NCI-H1694 treated with DMSO at 0.1 percent for 48 hours (cell line): ENCODE data around the gene GNRHR.
A peak's percentile ranks its signal among the peaks of the same experiment; 100 is the strongest.
"Not testable (repeated sequence)": the region's sequence is repeated elsewhere in the genome, so short reads cannot be mapped to it uniquely, and the experiment has no call there.

Experiments
- DNase-seq: peaks from one replicate; lab custom pipeline; 2025; lab: John Stamatoyannopoulos, UW

GNRHR gene

GRCh38 chr4:67754288-67754687, at the start of gene GNRHR:
GNRHR (minus strand) TSS chr4:67754388; CDS start chr4:67754335, 53 bp downstream.
- DNase-seq = no peak

GRCh38 chr4:67796810-67797209, 42.6 kb upstream of the GNRHR start:
- DNase-seq = no peak

DNA sequence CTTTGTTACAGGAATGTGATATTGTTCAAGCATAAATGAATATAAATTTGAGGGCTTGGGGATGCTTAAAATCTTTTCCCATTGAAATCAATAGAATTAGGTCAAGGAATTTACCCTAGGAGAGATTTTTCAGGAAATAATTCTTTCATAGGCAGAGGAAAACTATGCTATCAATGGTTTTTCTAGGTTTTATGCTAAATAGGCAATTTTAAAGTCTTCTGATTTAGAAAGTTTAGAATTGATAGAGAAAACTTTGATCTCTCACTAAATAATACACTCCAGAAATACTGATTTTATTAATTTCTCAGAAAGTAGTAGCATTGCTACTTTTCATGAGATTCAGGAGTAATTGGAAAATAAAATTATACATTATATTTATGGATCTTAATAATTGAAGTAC, 36.5 kb upstream of the GNRHR start:
- DNase-seq = no peak

DNA sequence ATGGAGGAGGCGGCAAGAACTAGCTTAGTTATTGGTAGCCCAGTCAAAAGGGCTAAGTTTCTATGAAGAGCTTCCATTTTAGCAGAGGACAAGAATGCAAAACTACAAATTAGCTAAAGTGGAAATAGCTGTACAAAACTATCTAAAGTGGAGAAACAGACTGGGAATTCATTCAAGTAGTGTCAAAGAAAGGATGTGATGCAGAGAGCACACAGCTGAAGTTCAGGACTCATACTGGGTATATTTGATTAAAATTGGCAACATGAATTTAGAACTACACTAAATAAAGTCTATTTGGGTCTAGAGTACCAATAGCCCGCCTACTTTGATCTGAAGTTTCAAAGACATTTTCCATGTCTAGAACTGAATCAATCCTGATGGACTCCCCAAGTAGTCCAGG, 33.1 kb upstream of the GNRHR start:
- DNase-seq = no peak

DNA sequence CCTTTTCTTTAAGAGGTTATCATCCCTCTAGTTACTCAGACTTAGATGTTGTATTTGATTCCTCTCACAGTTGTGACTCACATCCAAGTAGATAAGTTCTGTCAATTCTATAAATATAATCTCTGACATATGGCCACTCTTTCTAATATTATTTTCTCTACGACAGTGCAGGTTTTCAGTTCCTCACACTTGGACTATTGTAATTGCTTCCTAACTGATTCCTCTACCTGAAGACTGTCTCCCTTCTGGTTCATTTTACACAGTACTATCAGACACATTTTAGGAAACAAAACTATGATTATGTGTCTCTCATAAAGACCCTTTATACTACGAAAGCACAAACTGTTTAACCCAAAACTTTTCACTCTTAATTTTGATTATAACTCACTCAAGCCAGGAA, 31.3 kb upstream of the GNRHR start:
- no peak for DNase-seq

GRCh38 chr4:67779631-67780030, 25.4 kb upstream of the GNRHR start:
- DNase-seq = no peak

- no peak for DNase-seq
These were observed 22.6 kb upstream of the GNRHR start for GRCh38 chr4:67776746-67777145.

- no peak for DNase-seq
These were observed 16.2 kb upstream of the GNRHR start for GRCh38 chr4:67770422-67770821.

GRCh38 chr4:67765928-67766327, 11.7 kb upstream of the GNRHR start:
- DNase-seq = no peak

DNA sequence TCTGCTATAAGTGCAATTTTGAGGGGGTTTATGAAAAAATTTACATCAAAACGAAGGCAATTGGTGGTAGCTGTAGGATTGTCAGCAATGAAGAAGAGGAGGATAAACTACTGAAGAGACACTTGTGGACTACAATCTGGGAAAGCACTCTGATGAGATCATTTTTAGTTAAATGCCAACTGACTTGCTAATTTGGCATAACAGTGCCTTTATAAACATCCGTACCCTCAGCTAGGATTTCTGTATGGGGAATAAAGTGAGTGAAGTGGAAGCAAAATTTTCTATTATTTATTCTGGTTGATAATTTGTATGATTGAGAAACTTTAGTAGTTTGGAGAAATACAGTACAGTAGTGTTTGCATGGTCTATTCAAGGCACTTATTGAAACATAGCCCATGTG, 11.2 kb upstream of the GNRHR start:
- DNase-seq = no peak

DNA sequence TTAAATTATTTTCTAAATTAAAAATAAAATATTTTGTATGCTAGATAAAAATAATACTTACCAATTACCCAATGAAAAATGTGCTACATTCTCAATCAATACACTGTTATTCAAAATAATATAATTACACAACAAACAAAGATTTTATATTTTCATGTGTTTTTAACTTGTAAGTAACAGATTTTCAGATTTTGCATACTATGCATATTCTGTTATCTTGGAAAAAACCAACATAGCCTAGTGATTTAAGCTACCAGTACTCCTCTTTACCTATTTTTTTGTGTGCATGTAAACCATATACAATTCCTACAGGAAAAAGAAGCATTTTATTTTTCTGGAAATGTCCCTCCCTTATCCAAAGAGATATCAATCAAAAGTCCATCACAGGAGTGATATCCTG, 10.0 kb upstream of the GNRHR start:
- DNase-seq = no peak

DNA sequence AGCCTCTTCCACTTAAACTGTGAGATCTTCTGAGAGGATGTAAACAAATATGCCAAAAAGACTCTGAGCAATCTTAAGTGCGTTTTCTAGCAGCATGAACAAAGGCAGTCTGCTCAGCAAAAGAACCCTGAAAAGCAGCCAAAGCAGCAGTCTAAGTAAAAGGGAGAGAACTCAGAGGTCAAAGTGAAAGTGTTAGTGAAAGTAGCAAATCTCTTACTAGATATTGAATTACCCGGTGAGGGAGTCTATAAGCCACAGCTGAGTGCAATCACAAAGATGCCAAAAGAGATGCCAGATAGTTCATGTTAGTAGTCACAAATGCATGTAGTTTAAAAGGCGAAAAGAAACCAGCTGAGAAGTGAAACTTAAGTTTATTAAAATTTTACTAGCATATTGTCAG, 7.9 kb upstream of the GNRHR start:
- DNase-seq = no peak

GRCh38 chr4:67756991-67757390, 2.8 kb upstream of the GNRHR start:
- DNase-seq = not testable (repeated sequence)

DNA sequence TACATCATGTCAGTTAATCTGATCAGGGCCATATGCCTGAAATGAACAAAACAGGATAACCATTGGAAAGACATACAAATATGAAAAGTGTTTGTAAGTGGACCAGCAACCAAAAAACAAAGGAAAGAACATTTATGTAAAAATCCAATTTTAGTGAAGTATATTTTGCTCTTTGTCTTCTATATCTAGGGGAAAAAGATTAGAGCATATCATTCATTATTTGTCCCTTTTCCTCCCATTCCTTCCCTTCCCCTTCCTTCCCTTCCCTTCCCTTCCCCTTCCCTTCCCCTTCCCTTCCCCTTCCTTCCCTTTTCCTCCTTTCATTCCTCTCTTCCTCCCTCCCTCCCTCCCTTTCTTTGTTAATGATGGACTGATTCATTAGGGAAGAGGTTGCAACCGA, 1.8 kb upstream of the GNRHR start:
- DNase-seq = no peak

- DNase-seq = no peak
These were observed 2.9 kb downstream of the GNRHR start for GRCh38 chr4:67751260-67751659.

DNA sequence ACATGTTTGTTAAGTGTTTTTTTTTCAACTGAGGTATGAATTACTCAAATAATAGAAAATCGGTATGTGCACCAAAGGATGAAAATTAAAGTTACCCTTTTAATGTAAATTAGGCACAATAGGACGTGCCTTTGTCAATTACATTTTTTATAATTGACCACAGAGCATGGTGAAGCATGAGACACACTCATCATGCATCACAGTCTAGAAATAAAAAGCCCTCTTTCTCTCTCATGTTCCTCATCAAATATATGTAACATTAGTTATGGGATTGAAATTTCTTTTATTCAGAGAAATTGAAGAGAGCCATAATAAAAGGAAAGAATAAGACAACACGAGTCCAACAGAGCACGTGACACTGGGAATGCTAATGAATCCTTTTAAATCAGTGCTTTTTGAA, 3.5 kb downstream of the GNRHR start:
- DNase-seq = no peak

DNA sequence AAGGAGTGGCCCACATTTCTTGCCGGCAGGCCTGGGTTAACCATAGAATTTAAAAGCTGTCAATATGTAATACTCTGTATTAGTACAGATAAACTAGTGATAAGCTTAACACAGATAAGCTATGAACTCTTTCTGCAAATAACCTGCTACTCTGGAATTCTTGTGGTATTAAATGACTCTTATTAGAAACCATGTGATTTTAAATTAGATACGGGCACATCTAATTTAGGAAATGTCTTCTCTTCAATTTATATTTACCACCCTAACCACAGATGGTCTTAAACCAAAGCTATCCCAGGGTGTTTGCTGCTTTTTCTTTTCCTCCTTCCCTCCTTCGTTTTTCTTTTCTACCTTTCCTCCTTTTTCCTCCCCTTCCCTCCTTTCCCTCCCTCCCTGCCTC, 4.9 kb downstream of the GNRHR start:
- DNase-seq = no peak

GRCh38 chr4:67746797-67747495, 7.2 kb downstream of the GNRHR start:
- DNase-seq = peak; percentile 41

DNA sequence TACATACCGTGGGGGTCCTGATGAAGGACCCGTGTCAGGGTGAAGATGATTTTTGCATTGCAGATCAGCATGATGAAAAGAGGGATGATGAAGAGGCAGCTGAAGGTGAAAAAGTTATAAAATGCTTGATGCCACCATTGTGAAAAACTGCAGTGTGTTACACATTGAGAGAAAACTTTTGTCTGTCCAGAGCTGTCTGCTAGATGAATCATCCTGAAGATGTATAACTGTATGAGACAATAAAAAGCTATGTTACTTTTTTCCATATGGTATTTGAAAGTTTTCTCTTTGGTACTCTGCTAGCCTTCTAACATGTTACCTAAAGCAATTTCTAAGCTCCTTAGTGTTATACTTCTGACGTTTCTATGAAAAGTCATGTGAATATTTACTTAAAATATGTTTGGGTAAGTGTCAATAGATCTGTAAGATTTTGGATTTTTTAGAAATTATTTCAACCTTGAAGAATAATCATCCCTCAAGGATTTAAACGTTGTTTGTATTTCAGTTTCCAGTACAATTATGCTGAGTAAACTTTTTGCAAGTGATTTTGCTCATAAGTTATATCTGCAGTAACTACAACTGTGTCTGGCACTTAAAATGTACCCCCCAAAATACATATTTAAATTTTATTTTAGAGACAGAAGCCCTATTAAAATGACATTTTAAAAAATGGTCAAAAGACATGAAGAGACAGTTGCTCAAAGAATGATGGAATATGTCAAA, 9.5 kb downstream of the GNRHR start:
- no peak for DNase-seq

GRCh38 chr4:67743194-67743593, 11.0 kb downstream of the GNRHR start:
- DNase-seq = no peak

- DNase-seq = no peak
These were observed 17.9 kb downstream of the GNRHR start for GRCh38 chr4:67736262-67736661.

DNA sequence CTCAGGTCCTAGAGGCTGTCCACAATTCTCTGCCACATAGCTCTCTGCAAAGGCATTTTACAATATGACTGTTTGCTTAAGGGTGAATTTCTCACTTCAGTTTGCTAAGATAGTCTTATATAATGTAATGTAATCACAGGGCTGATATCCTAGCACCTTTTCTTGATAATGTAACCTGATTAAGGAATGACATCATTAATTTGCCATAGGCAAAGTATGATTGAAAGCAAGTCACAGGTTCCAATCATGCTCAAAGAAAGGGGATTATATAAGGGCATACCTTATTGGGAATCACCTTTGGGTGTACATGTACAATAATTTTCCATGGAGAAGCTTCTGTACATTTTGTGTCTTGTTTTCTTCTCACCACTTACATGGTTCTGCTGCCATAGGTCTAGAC, 18.9 kb downstream of the GNRHR start:
- DNase-seq = no peak

DNA sequence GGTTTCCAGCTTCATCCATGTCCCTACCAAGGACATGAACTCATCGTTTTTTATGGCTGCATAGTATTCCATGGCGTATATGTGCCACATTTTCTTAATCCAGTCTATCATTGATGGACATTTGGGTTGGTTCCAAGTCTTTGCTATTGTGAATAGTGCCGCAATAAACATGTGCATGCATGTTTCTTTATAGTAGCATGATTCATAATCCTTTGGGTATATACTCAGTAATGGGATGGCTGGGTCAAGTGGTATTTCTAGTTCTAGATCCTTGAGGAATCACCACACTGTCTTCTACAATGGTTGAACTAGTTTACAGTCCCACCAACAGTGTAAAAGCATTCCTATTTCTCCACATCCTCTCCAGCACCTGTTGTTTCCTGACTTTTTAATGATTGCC, 23.7 kb downstream of the GNRHR start:
- not testable (repeated sequence) for DNase-seq
